Epithelial cell of esophagus (primary cell): ENCODE data around the gene BPIFB4.
"Not testable (repeated sequence)": the region's sequence is repeated elsewhere in the genome, so short reads cannot be mapped to it uniquely, and the experiment has no call there.

Experiments
- DNase-seq: peaks from one replicate; pipeline ENCODE4 v3.0.0; 2010; ENCODE audit warnings: low read depth
- H3K4me3 ChIP-seq: 2 replicates; pipeline ENCODE4 v1.5.1; 2011; ENCODE audit warnings: mild to moderate bottlenecking, low read length, control low read depth
- CTCF ChIP-seq: IDR thresholded peaks from 2 replicates; pipeline ENCODE4 v1.5.1; 2011; ENCODE audit warnings: low read depth, mild to moderate bottlenecking, low read length, control low read depth, inconsistent platforms; ENCODE audit not compliant: insufficient read depth; ENCODE audit errors: missing control alignments

BPIFB4 gene

GRCh38 chr20:33112547-33113386, 33.3 kb downstream of the BPIFB4 start:
- no peak for DNase-seq
- TF ChIP-seq CTCF: no peak
- H3K4me3 ChIP-seq: no peak overlapping the region

DNA sequence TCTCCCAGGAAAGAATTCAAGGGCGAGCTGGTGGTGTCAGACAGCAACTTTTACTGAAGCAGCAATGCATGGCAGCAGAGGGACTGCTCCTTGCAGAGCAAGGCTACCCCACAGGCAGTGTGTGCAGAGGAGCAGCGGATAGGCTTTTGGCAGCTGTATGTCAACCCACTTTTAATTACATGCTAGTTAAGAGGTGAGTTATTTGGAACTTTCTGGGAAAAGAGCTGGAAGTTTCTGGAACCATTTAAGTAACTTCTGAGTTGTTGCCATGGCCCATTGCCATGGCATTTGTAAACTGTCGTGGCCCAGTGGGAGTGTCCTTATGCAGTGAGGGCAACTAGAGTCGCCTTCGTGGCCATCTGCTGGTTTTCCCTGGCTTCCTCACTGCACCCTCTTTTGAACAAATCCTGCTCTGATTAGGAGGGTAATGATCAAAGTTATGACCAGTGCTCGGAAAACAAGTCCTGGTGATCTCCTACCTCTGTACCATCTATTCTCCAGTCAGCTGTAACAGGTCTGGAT, 34.0 kb downstream of the BPIFB4 start:
- DNase-seq: no peak
- no peak for TF ChIP-seq CTCF
- H3K4me3 ChIP-seq: no peak overlapping the region

DNA sequence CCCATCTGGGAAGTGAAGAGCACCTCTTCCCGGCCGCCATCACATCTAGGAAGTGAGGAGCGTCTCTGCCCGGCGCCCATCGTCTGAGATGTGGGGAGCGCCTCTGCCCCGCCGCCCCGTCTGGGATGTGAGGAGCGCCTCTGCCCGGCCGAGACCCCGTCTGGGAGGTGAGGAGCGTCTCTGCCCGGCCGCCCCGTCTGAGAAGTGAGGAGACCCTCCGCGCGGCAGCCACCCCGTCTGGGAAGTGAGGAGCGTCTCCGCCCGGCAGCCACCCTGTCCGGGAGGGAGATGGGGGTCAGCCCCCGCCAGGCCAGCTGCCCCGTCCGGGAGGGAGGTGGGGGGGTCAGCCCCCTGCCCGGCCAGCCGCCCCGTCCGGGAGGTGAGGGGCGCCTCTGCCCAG, 36.1 kb downstream of the BPIFB4 start:
- not testable (repeated sequence) for DNase-seq, H3K4me3 ChIP-seq

- peak; percentile 18 for DNase-seq
- H3K4me3 ChIP-seq: no peak overlapping the region
These were observed 40.6 kb downstream of the BPIFB4 start for GRCh38 chr20:33119725-33120720.

GRCh38 chr20:33120934-33121333, 41.5 kb downstream of the BPIFB4 start:
- TF ChIP-seq CTCF: no peak
- no peak for DNase-seq
- H3K4me3 ChIP-seq: no peak overlapping the region

More at GRCh38 chr20:33119725-33120720, 40.6 kb downstream of the BPIFB4 start:
- TF ChIP-seq CTCF: no peak

GRCh38 chr20:33122297-33122696, 42.9 kb downstream of the BPIFB4 start:
- H3K4me3 ChIP-seq, DNase-seq: not testable (repeated sequence)

DNA sequence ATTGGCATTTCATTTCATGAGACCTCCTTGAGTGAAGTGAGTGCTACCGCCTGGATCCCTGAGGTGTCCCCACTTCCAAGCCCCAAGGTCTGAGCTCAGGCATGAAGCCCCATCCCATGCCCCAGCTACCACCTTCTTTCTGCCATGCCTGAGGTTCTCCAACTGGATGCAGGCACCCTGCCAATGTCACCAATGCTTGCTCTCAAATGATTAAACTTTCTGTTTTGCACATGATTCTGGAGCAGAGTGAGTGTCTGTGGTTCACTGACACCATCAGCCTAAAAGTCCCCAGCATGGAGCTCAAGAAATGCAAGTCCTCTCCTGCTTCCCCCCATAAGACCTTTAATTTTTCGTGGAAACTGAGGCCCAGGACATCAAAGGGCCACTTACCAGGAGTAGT, 44.8 kb downstream of the BPIFB4 start:
- no peak overlapping the region for H3K4me3 ChIP-seq
- no peak for TF ChIP-seq CTCF
- DNase-seq: no peak
